22Rv1 (cell line): ENCODE results near the gene VSIG10L.

Experiments used
- ZFX ChIP-seq: fragments of 450-650 bp; IDR thresholded peaks from 2 replicates; pipeline ENCODE4 v1.6.1; 2017; ENCODE audit warnings: antibody characterized with exemption, borderline replicate concordance
- TF ChIP-seq, protein P1 (sequence below): fragments of 450-650 bp; IDR thresholded peaks from 2 replicates; pipeline ENCODE4 v1.5.1; 2017; ENCODE audit warnings: mild to moderate bottlenecking

DNA sequence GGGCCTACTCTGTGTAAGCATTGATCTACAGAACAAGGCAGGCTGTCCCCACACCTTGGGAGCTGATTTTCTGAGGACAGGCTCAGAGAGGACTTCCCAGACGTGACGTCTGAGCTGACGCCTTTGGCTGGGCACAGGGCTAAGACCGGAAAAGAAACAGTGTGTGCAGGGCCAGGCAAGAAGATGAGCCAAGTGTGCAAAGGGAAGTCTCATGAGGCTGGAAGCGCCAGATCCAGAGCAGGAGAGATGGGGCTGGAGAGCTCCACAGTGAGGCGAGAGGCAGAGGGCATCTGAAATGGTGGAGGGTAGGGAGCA is 17.8 kb downstream of the VSIG10L start:
- TF ChIP-seq, protein P1, sequence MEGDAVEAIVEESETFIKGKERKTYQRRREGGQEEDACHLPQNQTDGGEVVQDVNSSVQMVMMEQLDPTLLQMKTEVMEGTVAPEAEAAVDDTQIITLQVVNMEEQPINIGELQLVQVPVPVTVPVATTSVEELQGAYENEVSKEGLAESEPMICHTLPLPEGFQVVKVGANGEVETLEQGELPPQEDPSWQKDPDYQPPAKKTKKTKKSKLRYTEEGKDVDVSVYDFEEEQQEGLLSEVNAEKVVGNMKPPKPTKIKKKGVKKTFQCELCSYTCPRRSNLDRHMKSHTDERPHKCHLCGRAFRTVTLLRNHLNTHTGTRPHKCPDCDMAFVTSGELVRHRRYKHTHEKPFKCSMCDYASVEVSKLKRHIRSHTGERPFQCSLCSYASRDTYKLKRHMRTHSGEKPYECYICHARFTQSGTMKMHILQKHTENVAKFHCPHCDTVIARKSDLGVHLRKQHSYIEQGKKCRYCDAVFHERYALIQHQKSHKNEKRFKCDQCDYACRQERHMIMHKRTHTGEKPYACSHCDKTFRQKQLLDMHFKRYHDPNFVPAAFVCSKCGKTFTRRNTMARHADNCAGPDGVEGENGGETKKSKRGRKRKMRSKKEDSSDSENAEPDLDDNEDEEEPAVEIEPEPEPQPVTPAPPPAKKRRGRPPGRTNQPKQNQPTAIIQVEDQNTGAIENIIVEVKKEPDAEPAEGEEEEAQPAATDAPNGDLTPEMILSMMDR = no peak
- TF ChIP-seq ZFX = no peak
